NCI-H2171 treated with DMSO at 0.1 percent for 48 hours (cell line): Measurements from ENCODE around the gene CRACR2A.

ENCODE experiments used
- DNase-seq: peaks from one replicate; lab custom pipeline; 2025; lab: John Stamatoyannopoulos, UW

Gene CRACR2A

GRCh38 chr12:3598896-3599860 is 153.7 kb downstream of the CRACR2A start:
- DNase-seq = no peak

GRCh38 chr12:3597526-3598210 is 155.2 kb downstream of the CRACR2A start:
- DNase-seq = no peak

GRCh38 chr12:3596703-3597415 is 156.1 kb downstream of the CRACR2A start:
- no peak for DNase-seq

GRCh38 chr12:3595721-3596120 is 157.2 kb downstream of the CRACR2A start:
- no peak for DNase-seq

GRCh38 chr12:3594966-3595365 is 157.9 kb downstream of the CRACR2A start:
- DNase-seq = no peak

- DNase-seq = no peak
Measured at GRCh38 chr12:3593906-3594483, 158.9 kb downstream of the CRACR2A start.

- no peak for DNase-seq
Measured at GRCh38 chr12:3592856-3593625, 159.9 kb downstream of the CRACR2A start.

- DNase-seq = no peak
Measured at GRCh38 chr12:3589745-3590144, 163.2 kb downstream of the CRACR2A start.

- peak; percentile 78 for DNase-seq
Measured at GRCh38 chr12:3587402-3588013, 165.4 kb downstream of the CRACR2A start.

GRCh38 chr12:3583656-3584334 is 169.1 kb downstream of the CRACR2A start:
- DNase-seq = no peak

- no peak for DNase-seq
Measured at GRCh38 chr12:3580094-3580749, 172.7 kb downstream of the CRACR2A start.

- DNase-seq = no peak
Measured at GRCh38 chr12:3579446-3580093, 173.3 kb downstream of the CRACR2A start.

- no peak for DNase-seq
Measured at GRCh38 chr12:3578557-3578956, 174.4 kb downstream of the CRACR2A start.

GRCh38 chr12:3576891-3577290 is 176.0 kb downstream of the CRACR2A start:
- DNase-seq = no peak

- no peak for DNase-seq
Measured at GRCh38 chr12:3574986-3575385, 177.9 kb downstream of the CRACR2A start.

- DNase-seq = peak; percentile 51
Measured at GRCh38 chr12:3572560-3572959, 180.3 kb downstream of the CRACR2A start.

- DNase-seq = no peak
Measured at GRCh38 chr12:3571724-3572123, 181.2 kb downstream of the CRACR2A start.

- DNase-seq = no peak
Measured at GRCh38 chr12:3571323-3571722, 181.6 kb downstream of the CRACR2A start.

- no peak for DNase-seq
Measured at GRCh38 chr12:3568695-3569094, 184.2 kb downstream of the CRACR2A start.
